Upper lobe of right lung (tissue), 1 donor: ENCODE data around the gene C14orf132. TPM values are rescaled to one million over a fixed set of nuclear protein-coding genes. Genes with fewer than 3 reads are reported as not detected.

Source experiments
- ATAC-seq: fragments of 200-7000 bp; cut with Tn5 transposase; one replicate; pipeline ENCODE4 v1.9.1; 2020; ENCODE audit warnings: mild to moderate bottlenecking, moderate library complexity
- DNase-seq: peaks from one replicate; pipeline ENCODE4 v3.0.0-alpha.2; 2020
- H3K27ac ChIP-seq: fragments of 200-600 bp; one replicate; pipeline ENCODE4 v1.8.0; 2022
- H3K27me3 ChIP-seq: fragments of 200-600 bp; one replicate; pipeline ENCODE4 v1.8.0; 2022; ENCODE audit warnings: mild to moderate bottlenecking
- H3K36me3 ChIP-seq: fragments of 200-600 bp; one replicate; pipeline ENCODE4 v1.8.0; 2022
- H3K4me1 ChIP-seq: fragments of 200-600 bp; one replicate; pipeline ENCODE4 v1.8.0; 2022
- H3K4me3 ChIP-seq: fragments of 200-600 bp; one replicate; pipeline ENCODE4 v1.8.0; 2022; ENCODE audit warnings: mild to moderate bottlenecking
- H3K9me3 ChIP-seq: fragments of 200-600 bp; one replicate; pipeline ENCODE4 v1.8.0; 2022
- CTCF ChIP-seq: fragments of 200-600 bp; IDR thresholded peaks from one replicate; pipeline ENCODE4 v1.8.0; 2022; ENCODE audit warnings: antibody characterized with exemption
- intact Hi-C: fragments of 100-400 bp; cut with DNase I; formaldehyde crosslinking; loops from one replicate; pipeline ENCODE4 v1.11.0; 2022
- total RNA-seq: library from RNA; stranded (reverse); fragmentation: NEBNext Ultra II Directional; extraction: Animal tissue kit (Norgen Biotek cat#: 25700); gene quantifications from one replicate; pipeline ENCODE4 v1.2.1, GENCODE V29; 2021
- donor health status: DM: no; HTN: yes; CAD: no; lungs with severe emphysema.

C14orf132 gene
- total RNA-seq, 1 donor from 2014 or later, result 63.1 TPM

- H3K36me3 ChIP-seq, result no peaks in the 10 kb centered on the region
- no peak for TF ChIP-seq CTCF
- DNase-seq, result no peak
- intact Hi-C loops, result no loop called here
- no peaks in the 10 kb centered on the region for H3K4me1 ChIP-seq
- ATAC-seq, result no peak
- no peak overlapping the region for H3K4me3 ChIP-seq
- no peak overlapping the region for H3K27ac ChIP-seq
- no peaks in the 10 kb centered on the region for H3K9me3 ChIP-seq
- H3K27me3 ChIP-seq, result no peaks in the 10 kb centered on the region
These were observed 25.7 kb downstream of the C14orf132 start for GRCh38 chr14:96064866-96065265.

- no peaks in the 10 kb centered on the region for H3K36me3 ChIP-seq
- DNase-seq (peak; percentile 25), ATAC-seq (no peak)
- no peaks in the 10 kb centered on the region for H3K9me3 ChIP-seq
- no peaks in the 10 kb centered on the region for H3K4me1 ChIP-seq
- H3K4me3 ChIP-seq, result no peak overlapping the region
- no peak overlapping the region for H3K27ac ChIP-seq
- TF ChIP-seq CTCF, result no peak
- H3K27me3 ChIP-seq, result no peaks in the 10 kb centered on the region
- intact Hi-C loops, result no loop called here
These were observed 26.7 kb downstream of the C14orf132 start for GRCh38 chr14:96065661-96066459.

GRCh38 chr14:96066976-96067375 lies 27.8 kb downstream of the C14orf132 start:
- Histone ChIP-seq H3K4me3 (no peak overlapping the region), H3K27me3 (no peaks in the 10 kb centered on the region), H3K27ac (no peak overlapping the region), H3K9me3 (no peaks in the 10 kb centered on the region), H3K4me1 (no peaks in the 10 kb centered on the region), H3K36me3 (no peaks in the 10 kb centered on the region)
- intact Hi-C loops, result no loop called here
- DNase-seq (peak; percentile 21), ATAC-seq (no peak)
- no peak for TF ChIP-seq CTCF

- H3K27me3 ChIP-seq, result no peaks in the 10 kb centered on the region
- H3K4me3 ChIP-seq, result no peak overlapping the region
- ATAC-seq (no peak), DNase-seq (no peak)
- H3K36me3 ChIP-seq, result no peaks in the 10 kb centered on the region
- intact Hi-C loops, result no loop called here
- no peak overlapping the region for H3K27ac ChIP-seq
- no peaks in the 10 kb centered on the region for H3K9me3 ChIP-seq
- no peak for TF ChIP-seq CTCF
- H3K4me1 ChIP-seq, result no peaks in the 10 kb centered on the region
These were observed 29.1 kb downstream of the C14orf132 start for GRCh38 chr14:96067985-96068930.

GRCh38 chr14:96069421-96069820 lies 30.3 kb downstream of the C14orf132 start:
- intact Hi-C loops, result no loop called here
- TF ChIP-seq CTCF, result no peak
- no peaks in the 10 kb centered on the region for H3K36me3 ChIP-seq
- no peaks in the 10 kb centered on the region for H3K4me1 ChIP-seq
- no peak overlapping the region for H3K27ac ChIP-seq
- DNase-seq (no peak), ATAC-seq (no peak)
- H3K27me3 ChIP-seq, result no peaks in the 10 kb centered on the region
- no peak overlapping the region for H3K4me3 ChIP-seq
- no peaks in the 10 kb centered on the region for H3K9me3 ChIP-seq
